GM10266 (cell line): ENCODE measurements around the gene FSCN2.

Experiments
- DNase-seq: peaks from one replicate; pipeline ENCODE4 v3.0.0; 2012; ENCODE audit errors: extremely low spot score
- CTCF ChIP-seq: IDR thresholded peaks from 2 replicates; pipeline ENCODE4 v1.5.1; 2012; ENCODE audit warnings: mild to moderate bottlenecking, low read depth; ENCODE audit not compliant: control insufficient read depth, insufficient read depth; ENCODE audit errors: missing control alignments

FSCN2 gene

DNA sequence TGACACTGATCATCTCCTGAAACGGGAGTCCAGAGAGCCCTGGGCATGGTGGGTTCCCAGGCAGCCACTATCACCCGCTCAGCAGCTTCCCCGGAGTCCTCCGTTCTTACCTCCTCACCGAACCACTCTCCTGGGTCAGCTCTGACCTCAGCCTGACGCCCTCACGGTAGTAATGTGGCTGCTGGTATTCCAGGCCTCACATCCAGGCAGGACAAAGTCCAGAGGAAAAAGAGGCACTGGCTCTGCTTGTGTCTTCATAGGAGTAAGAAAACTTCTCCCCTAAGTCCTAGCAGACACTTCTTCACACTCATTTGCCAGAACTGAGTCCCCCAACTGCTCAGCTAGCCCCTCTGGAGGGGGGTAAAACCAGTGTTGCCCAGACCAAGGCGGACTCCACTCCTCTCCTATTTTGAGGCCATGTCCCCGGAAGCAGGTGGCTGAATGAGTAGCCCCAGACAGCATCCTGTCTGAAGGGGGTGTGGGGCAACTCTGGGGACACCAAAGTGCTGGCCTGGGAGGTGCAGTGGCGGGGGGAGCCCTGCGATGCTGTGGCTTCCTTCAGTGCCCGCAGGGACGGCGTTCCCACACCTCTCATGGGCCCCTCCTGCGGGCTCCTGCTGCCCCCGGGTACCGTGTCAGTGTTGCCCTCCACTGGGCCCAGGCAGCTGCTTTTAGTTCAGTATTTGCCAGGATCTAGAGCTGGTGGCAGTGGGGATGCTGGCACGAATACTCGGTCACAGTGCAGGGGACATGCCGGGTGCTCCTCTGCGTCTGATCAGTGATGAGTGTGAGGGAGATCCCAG, 5.4 kb downstream of the FSCN2 start:
- DNase-seq: no peak
- no peak for TF ChIP-seq CTCF

GRCh38 chr17:81534157-81535006, 6.2 kb downstream of the FSCN2 start:
- no peak for DNase-seq
- TF ChIP-seq CTCF: no peak

DNA sequence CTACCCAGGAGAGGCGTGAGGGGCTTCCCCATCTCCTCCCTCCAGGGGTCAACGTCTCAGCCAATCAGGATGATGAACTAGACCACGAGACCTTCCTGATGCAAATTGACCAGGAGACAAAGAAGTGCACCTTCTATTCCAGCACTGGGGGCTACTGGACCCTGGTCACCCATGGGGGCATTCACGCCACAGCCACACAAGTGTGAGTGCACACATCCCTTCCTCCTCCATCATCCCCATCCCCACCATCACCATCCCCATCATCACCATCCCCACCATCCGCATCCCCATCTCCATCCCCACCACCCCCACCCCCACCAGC, 6.8 kb downstream of the FSCN2 start:
- no peak for TF ChIP-seq CTCF
- no peak for DNase-seq

DNA sequence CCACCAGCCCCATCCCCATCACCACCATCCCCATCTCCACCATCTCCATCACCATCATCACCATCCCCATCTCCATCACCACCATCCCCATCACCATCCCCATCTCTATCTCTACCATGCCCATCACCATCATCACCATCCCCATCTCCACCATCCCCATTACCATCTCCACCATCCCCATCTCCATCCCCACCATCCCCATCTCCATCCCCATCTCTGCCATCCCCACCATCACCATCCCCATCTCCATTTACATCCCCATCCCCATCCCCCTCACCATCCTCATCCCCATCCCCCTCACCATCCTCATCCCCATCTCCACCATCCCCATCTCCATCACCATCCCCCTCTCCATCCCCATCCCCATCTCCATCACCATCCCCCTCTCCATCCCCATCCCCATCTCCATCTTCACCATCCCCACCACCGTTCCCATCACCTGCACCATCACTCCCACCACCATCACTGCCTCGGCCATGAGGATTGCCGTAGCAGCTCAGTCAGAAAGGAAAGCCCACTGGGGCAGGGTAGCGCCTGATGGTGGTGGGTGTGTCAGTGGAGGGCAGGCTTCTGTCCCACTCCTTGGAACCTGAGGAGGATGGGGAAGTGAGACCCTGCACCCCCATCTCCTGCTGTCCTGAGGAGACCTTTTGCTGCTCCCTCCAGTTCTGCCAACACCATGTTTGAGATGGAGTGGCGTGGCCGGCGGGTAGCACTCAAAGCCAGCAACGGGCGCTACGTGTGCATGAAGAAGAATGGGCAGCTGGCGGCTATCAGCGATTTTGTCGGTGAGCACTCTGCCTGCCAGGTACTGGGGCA, 7.5 kb downstream of the FSCN2 start:
- TF ChIP-seq CTCF: no peak
- no peak for DNase-seq

DNA sequence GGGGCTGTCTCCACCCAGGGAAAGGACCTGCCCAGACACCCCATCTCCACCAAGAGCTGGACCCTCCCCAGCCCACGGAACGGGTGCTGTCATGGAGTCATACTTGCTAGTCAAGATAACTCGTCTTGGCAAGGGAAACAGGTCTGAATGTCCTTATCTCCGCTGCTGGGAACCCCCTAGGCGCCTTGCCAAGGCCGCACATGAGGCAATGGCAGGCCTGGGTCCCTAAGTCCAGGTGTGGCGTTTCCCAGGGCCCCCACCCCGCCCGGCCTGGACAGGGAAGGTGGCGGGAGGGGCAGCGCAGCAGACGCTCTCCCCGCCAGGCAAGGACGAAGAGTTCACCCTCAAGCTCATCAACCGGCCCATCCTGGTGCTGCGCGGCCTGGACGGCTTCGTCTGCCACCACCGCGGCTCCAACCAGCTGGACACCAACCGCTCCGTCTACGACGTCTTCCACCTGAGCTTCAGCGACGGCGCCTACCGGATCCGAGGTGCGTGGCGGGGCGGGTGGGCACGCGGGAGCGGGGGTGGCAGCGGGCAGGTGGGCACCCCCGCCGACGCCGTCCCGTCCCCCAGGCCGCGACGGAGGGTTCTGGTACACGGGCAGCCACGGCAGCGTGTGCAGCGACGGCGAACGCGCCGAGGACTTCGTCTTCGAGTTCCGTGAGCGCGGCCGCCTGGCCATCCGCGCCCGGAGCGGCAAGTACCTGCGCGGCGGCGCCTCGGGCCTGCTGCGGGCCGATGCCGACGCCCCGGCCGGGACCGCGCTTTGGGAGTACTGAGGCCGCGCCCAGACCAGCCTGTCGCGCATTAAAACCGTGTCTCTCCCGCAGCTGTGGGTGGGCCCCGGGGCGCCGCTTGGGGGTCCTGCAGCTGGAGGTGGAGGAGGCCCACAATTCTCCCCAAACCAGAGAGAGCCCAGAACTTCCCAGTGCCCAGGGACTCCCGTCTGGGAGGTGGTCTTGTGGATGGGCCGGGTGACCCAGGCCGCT, 8.4 kb downstream of the FSCN2 start:
- no peak for TF ChIP-seq CTCF

DNA sequence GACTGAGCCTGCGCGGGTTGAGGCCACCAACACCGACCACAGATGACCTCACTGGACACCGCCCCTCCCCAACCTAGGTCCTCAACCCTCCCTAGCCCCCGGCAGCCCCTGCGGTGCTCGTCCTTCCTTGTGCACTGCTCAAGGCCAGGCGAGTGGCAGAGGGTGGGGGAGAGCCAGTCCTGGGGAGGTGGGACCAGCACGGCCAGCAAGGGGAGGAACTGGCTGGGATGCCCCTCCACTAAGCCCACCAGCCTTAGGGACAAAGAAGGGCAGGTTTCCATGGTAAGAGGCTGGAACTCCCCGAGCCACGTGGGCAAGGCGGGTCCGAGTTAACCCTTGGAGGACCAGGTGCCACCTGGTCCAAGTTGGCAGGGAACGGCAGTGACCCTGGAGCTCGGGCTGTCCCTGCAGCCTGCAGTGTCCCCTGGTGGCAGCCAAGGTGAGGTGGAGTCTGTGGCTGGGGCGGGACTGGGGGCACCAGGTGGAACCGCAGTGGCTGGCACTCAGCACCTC, 9.2 kb downstream of the FSCN2 start:
- peak; percentile 63 for TF ChIP-seq CTCF
- DNase-seq: peak; percentile 73

More for the DNA sequence above, 8.4 kb downstream of the FSCN2 start:
- DNase-seq: no peak
